Retina (tissue), 1 donor: ENCODE data around the gene OR10P1.
A peak's percentile ranks its signal among the peaks of the same experiment; 100 is the strongest.
"Not testable (repeated sequence)": the region's sequence is repeated elsewhere in the genome, so short reads cannot be mapped to it uniquely, and the experiment has no call there.

Experiments used
- DNase-seq: peaks from one replicate; pipeline ENCODE4 v3.0.0-alpha.2; 2016

The OR10P1 gene

DNA sequence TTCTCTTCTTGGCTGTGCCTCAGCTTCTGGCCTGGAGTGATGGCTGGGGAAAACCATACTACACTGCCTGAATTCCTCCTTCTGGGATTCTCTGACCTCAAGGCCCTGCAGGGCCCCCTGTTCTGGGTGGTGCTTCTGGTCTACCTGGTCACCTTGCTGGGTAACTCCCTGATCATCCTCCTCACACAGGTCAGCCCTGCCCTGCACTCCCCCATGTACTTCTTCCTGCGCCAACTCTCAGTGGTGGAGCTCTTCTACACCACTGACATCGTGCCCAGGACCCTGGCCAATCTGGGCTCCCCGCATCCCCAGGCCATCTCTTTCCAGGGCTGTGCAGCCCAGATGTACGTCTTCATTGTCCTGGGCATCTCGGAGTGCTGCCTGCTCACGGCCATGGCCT, at the start of gene OR10P1:
Gene OR10P1, plus strand, starts transcription at position 40 of the 400 bp plus-strand sequence. Its CDS starts 0 bp downstream, at position 40.
- no peak for DNase-seq

- DNase-seq = not testable (repeated sequence)
Observed at GRCh38 chr12:55590152-55590551, 46.5 kb upstream of the OR10P1 start.

- no peak for DNase-seq
Observed at GRCh38 chr12:55607821-55608594, 28.7 kb upstream of the OR10P1 start.

DNA sequence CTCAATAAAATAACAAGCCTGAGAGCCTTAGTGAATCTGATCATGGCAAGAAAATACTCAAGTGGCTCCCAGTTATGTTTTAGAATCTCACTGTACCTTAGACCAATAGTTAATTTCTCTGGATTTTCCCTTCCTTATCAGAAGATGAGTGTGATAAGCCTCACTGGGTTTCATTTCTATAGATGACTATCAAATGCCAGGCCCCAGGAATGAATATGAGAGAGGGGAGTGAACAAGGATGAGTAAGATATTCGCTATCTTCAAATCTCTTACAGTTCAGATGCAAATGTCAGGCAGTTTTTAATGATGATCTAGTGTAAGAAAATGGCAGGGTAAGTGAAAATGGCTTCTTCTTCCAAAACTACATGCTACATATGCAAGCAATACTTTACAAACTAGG, 26.1 kb upstream of the OR10P1 start:
- no peak for DNase-seq

- no peak for DNase-seq
Observed at GRCh38 chr12:55612646-55613045, 24.0 kb upstream of the OR10P1 start.

DNA sequence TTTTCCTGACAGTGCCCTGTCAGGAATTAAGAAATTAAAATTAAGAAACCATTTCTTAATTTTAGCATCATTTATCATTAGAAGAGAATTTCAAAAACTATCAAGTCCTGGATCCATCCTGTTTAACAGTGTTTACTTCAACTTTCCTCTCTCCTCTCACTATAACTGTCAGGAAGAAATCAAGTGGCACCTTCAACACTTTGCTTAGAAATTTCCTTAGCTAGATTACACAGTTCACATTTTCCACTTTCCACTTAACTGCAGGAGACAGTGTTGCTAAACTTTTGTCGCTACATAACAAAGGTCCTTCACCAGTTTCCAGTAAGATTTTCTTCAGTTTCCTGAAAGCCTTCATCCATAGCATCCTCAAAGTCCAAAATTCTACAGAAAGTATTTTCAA, 21.9 kb upstream of the OR10P1 start:
- no peak for DNase-seq

DNA sequence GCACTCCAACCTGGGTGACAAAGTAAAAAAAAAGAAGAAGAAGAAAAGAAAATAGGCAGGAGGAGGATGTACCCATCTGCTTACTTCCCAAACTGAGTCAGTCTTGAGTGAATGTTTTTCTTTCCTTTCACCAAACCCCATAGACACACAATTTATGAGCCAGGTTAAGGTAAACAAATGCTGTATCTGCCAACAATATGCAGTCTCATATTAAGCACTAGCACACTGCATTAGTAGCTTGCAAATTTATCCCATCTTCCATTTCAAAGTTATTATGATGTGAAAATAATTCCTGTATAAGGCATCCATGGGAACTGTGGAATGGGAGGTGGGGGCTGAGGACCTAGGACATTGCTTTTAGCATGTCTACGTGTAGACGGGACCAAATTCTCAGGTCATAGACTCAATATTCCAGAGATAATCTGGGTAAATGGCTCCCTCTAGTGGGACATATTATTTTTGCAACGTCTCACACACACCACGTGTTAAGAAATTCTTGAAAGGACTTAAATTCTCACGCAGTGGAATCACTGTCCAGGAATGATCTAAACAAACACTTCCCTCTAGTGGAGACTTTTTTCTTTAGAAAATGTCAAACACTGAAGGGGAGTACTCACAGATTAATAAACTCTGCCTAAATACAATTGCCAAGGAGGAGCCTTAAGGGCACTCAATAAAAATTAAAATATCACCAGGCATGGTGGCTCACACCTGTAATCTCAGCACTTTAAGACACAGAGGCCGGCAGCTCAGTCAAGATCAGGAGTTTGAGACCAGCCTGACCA, 17.1 kb upstream of the OR10P1 start:
- DNase-seq = peak; percentile 76

DNA sequence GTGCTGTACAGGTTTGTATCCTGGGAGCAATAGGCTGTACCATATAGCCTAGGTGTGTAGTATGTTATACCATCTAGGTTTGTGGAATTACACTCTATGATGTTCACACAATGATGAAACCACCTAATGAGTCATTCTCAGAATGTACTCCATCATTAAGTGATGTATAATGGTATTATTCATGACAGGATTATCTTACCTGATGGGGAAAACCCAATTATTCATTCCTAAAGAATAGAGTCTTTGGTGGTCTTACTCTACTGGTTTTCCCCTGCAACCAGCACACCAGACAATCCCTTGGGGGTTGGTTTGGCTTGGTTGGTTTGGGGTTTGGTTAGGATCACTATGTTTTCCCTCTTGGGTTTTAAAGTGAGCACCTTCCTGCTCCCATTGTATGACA, 12.6 kb upstream of the OR10P1 start:
- DNase-seq = no peak

GRCh38 chr12:55626154-55626553, 10.5 kb upstream of the OR10P1 start:
- DNase-seq = no peak

- no peak for DNase-seq
Observed at GRCh38 chr12:55629058-55629841, 7.4 kb upstream of the OR10P1 start.

GRCh38 chr12:55631056-55631455, 5.6 kb upstream of the OR10P1 start:
- no peak for DNase-seq

GRCh38 chr12:55631733-55632132, 5.0 kb upstream of the OR10P1 start:
- DNase-seq = no peak

DNA sequence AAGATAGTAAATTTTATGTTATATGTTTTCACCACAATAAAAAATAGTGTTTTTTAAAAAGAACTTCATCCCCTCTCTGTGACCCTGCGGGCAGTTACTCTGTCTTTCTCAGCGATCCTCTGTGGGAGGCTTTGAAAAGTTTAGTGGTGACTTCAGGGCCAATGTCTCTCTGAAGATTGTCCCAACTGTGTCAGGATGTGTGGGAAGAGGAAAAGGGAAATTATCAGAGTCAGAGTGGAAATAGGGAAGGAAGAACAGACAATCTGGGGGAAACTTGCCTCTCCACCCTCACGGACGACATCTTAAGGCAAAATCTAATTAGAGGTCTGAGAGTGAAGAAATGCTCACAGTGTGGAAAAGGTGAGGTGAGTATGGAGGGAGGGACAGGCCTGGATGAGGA, 3.5 kb upstream of the OR10P1 start:
- DNase-seq = no peak

- DNase-seq = no peak
Observed at GRCh38 chr12:55636116-55636655, 506 bp upstream of the OR10P1 start.

- no peak for DNase-seq
Observed at GRCh38 chr12:55637467-55637866, 775 bp downstream of the OR10P1 start.

DNA sequence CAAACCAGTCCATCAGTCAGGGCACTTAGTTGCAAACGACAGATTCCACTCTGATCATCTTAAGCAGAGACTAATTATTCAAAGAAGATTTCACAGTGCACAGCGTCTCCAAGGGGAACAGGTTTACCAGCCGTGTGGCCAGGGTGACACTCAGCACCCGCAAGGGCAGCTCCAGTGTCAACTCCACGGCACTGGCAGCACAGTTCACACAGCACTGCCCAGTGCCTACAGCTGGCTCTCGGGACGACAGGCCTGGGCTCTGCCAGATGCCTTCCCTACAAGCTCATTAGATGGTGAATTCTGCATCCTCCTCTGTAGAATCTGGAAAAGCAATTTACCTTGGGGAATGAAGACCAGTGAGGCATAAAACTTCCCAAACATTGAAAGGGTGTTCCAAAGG, 4.9 kb downstream of the OR10P1 start:
- DNase-seq = no peak

GRCh38 chr12:55642267-55642666, 5.6 kb downstream of the OR10P1 start:
- DNase-seq = no peak

DNA sequence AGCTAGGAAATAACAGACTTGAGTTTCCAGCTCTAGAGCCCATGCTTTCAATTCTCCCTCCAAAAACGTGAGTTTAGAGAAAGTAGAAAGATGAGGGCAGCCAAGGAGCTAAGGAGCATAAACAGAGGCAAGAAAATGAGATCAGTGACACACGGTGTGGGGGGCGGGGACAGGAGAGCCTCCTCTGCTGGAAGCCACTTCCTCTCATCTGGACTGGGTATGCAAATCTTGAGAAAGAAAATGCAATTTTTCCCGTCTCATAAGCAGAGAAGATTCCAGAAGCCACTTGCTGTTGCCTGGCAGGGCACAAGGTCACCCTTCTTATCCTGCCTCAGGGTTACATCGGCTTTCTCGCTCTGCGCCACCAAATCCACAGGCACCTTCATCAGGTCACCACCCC, 6.0 kb downstream of the OR10P1 start:
- no peak for DNase-seq

GRCh38 chr12:55644591-55644990, 7.9 kb downstream of the OR10P1 start:
- no peak for DNase-seq

DNA sequence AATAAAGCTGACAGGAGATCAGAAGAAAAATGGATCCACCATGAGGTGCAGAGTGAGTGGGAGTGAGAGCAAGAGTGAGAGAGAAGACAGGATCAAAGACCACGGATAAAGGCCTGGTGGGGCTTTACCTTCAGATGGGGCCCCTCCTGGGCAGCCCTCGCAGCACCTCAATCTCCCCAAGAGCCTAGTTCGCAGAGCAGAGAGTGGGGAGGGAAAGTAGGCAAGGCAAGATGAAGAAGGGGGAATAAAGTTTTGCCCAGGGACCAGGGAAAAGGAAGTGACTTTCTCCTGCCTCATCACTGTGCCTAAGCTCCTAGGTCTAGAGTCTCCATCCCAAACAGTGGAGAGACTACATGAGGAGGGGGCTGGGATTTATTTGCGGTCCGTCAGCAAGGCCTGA, 10.3 kb downstream of the OR10P1 start:
- DNase-seq = no peak

DNA sequence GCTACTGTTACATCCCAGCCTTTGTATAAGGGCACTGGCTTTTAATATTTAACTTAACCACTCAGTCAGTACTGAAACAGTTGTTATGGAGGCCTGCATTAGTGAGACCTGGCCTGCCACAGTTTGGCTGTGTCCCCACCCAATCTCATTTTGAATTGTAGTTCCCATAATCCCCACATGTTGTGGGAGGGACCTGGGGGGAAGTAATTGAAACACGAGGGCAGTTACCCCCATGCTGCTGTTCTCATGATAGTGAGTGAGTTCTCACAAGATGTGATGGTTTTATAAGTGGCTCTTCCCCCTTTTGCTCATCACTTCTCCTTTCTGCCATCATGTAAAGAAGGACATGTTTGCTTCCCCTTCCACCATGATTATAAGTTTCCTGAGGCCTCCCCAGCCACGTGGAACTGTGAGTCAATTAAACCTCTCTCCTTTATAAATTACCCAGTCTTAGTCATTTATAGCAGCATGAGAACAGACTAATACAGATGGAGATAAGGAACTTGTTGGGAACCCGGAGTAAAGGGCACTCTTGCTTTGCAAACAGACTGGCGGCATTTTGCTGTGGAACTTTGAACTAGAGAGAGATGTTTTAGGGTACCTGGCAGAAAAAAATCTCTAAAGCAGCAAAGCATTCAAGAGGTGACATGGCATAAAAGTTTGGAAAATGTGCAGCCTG, 14.1 kb downstream of the OR10P1 start:
- not testable (repeated sequence) for DNase-seq

- no peak for DNase-seq
Observed at GRCh38 chr12:55651299-55651683, 14.6 kb downstream of the OR10P1 start.

- no peak for DNase-seq
Observed at GRCh38 chr12:55652352-55652751, 15.7 kb downstream of the OR10P1 start.
